PC-3 (cell line): ENCODE data around the gene CHMP1B.

ENCODE experiments used
- CTCF ChIP-seq: fragments of 300-600 bp; sonication (generic); conservative IDR thresholded peaks from 2 replicates; pipeline ENCODE4 v1.5.1; 2017; ENCODE audit warnings: antibody characterized with exemption, low read depth, mild to moderate bottlenecking, low read length
- EZH2 ChIP-seq: fragments of 300-600 bp; sonication (generic); IDR thresholded peaks from one replicate; pipeline ENCODE4 v1.6.1; 2017; ENCODE audit warnings: antibody characterized with exemption, mild to moderate bottlenecking, low read length; ENCODE audit not compliant: unreplicated experiment

- TF ChIP-seq CTCF = no peak
- TF ChIP-seq EZH2 = no peak
Observed at GRCh38 chr18:11844436-11844835, 6.8 kb upstream of the CHMP1B start.
